C4-2B (cell line): ENCODE data around the gene FAM174C.

Source experiments
- CTCF ChIP-seq: fragments of 450-650 bp; conservative IDR thresholded peaks from 2 replicates; pipeline ENCODE4 v1.5.1; 2017; ENCODE audit warnings: mild to moderate bottlenecking
- ZFX ChIP-seq: fragments of 450-650 bp; IDR thresholded peaks from 2 replicates; pipeline ENCODE4 v1.6.1; 2017

GRCh38 chr19:1261538-1261797 is 13.9 kb upstream of the FAM174C start:
- TF ChIP-seq CTCF = no peak; the same call in 1 of the 2 replicates
- TF ChIP-seq ZFX = no peak
